Stimulated activated CD4-positive, alpha-beta T cell treated with anti-CD3 and anti-CD28 coated beads, Interleukin-12 subunit alpha, Interleukin-12 subunit beta, amount 100 ng/mL, for 24 hours (primary cell): ENCODE results near the gene APLP2.

Experiments used
- DNase-seq, 2 experiments: peaks; one replicate each; pipeline ENCODE4 v3.0.0-alpha.2; 2020; ENCODE audit warnings: low read depth in 2 of 2

The APLP2 gene

DNA sequence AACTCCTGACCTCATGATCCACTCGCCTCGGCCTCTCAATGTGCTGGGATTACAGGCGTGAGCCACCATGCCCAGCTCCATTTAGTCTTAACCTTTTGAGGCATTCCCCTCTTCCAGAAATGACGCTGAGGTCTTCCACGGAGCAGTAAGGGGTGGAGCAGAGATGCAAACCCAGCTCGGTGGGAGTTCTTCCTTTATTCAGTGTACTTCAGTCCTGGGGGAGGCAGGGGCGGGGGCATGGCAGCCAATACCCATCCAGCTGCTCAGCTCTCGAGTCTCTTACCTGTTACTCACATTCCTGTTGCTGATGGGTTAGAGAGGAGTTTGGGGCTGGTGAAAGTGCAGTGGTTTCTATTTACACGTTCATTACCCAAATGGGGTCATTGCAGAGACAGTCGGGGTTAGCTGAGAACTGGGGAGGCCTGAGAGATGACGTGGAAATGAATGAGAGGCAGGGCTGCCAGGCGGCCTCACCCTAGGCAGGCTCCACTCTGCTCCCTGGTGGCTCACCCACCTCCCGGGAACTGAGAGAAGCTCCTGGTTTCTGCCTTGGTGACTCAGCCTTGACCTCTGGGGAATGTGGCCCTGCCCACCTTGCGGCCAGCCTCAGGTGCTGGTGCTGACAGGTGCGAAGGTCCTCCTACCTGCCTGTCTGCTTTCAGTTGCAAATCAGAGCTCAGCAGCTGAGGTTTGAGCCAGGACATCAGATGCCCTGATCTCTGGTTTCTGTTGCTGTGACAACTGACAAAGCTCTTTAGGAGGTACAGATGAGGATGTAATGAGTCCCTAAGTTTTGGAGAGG is 76.5 kb downstream of the APLP2 start:
- no peak for DNase-seq

GRCh38 chr11:130146796-130147195 is 77.1 kb downstream of the APLP2 start:
- DNase-seq = no peak

DNA sequence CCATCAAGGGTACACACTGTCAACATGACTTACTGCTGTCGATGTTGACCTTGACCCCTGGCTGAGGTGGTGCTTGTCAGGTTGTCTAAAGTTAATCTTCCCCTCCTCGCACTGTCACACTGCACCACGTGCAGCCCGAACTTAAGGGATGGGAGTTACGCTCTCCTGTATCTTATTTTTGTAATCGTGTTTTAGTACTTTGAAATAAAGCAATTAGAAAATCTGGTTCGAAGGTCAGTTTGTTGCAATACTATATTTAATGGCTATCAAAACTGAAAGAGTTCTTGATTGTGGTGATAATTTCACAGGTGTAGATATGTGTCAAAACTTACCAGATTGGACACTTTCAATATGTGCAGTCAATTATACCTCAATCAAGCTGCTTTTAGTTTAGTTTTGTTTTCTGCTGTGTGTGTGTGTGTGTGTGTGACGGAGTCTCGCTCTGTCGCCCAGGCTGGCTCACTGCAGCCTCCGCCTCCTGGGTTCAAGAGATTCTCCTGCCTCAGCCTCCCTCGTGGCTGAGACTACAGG is 79.2 kb downstream of the APLP2 start:
- DNase-seq = no peak

- no peak for DNase-seq
Observed at GRCh38 chr11:130150790-130151189, 81.1 kb downstream of the APLP2 start.

GRCh38 chr11:130151196-130151595 is 81.5 kb downstream of the APLP2 start:
- no peak for DNase-seq

- no peak for DNase-seq
Observed at GRCh38 chr11:130156108-130157022, 86.7 kb downstream of the APLP2 start.

DNA sequence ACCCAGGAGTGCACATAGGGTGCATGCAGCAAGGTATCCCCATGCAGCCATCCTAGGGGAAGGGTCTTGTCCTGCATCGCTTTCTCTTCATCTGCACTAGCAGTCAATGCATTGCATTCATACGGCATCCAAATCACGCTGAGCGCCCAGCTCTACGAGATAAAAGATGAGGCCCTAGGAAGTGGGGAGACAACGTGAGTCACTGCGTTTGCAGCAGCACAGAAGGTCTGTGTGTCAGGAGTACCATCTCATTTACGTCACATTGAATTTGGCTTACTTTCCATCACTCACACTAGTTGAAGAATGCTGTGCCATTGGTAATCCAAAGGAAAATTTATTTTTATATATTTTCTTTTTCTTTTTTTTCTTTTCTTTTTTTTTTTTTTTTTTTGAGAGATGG is 87.4 kb downstream of the APLP2 start:
- no peak for DNase-seq

DNA sequence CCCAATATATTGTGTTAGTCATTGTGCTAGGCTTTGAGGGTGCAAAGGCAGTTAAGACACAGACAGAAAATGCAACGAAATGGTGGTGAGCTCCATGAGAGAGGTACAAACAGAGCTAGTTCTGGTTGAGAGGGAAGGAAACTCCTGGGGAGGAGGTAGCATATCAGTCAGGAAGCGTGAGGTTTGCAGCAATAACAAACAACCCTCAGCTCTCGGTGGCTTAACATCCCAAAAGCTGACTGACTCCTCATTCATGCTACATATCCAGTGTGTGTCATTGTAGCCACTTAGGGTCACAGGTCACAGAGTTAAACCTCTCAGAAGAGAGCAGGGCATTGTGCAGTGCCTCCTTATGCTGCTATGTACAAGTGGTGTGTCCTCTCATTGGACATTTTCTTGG is 88.1 kb downstream of the APLP2 start:
- no peak for DNase-seq

DNA sequence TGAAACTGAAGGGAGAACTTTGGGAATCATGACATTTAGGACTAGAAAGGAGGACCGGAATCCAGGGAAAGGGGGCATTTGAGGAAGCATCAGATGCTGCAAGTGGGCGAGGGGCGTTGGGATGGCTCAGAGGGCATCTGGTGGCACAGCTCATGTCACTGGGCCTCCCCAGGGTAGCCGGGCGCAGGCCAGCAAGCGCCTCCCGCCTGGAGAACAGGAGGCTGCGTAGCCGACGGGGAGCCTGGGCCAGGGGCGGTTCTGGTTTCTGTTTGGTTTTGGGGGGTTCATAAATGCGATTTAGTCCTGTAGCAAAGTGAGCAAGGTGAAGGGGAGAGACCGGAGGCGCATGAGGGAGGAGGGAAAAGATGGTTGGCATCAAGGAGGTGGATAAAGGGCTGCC is 89.4 kb downstream of the APLP2 start:
- DNase-seq = no peak

DNA sequence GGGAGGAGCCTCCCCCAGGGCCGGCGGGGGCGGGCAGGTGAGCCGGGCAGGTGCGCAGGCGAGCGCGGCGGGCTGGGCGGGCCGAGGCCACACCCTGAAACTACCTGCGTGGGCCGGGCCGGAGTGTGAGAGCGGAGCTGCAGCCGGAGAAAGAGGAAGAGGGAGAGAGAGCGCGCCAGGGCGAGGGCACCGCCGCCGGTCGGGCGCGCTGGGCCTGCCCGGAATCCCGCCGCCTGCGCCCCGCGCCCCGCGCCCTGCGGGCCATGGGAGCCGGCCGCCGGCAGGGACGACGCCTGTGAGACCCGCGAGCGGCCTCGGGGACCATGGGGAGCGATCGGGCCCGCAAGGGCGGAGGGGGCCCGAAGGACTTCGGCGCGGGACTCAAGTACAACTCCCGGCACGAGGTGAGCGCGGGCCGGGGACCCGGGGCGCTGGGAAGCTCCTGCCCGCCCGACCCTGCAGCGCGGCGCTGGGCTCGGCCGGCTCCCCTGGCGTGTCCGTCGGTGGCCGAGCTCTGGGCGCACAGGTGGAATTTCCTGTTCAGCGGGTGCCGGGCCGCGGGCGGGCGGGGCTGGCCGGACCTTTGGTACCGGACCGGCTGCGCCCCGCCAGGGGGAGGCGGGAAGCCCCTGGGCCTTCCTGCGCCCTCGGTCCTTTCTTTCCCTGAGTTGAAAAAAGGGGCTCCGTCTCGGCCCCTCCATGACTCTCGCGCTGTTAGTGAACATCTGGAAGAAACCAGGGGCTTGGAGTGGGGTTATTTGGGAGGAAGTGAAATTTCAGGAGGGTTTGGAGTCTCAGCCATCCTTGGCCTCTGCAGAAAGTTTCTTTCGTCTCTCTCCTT is 90.2 kb downstream of the APLP2 start, which contains the start of gene ST14:
Gene ST14 (plus strand): TSS at position 126 of the 841 bp plus-strand sequence. CDS start 198 bp downstream, at position 324.
- DNase-seq = no peak

DNA sequence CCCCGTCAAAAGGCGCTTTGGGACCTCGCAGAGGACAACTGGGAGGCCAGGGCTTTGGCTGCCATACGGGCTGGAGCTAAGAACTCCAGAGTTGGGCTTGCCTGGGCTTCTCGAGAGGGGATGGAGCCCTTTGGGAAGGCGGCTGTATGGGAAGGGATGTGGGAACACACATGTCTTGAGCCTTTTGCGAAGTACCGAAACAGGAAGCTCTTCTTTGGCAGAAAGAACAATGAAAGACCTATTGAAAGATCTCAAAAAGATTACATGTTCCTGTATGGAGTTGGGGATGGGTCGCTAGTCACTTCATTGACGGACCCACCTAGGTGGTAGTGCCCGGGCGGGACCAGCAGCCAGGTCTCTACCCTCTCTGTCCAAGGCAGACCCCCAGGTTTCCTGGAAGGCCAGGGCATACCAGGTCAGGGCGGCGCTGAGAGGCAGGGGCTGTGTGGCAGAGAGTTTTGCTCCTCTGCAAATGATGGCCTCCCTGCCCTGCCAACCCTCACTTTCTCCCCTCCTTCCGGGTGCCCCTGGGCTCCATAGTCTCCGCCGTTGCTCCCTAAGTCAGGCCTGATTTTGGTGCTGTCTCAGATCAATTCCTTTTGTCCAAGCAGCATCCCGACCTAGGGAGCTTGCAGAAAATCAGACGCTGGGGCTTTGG is 90.9 kb downstream of the APLP2 start:
- DNase-seq = no peak

GRCh38 chr11:130161441-130162145 is 91.9 kb downstream of the APLP2 start:
- no peak for DNase-seq

DNA sequence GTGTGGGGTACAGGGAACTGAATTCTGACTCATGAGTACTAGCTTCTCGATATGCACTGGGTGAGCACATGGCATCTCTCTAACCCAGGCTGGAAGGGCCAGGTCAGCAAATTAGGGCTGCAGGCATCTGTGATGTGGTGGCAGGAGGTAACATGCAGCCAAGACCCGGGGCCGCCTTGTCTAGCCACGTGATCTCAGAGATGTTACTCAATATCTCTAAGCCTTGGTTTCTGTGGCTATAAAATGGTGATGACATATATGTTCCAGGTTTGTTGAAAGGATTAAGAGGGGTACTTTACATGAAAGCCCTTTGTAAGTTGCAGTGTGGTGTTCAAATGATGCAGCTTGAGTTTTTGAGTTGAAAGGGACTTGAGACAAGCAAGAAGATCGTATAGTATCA is 93.0 kb downstream of the APLP2 start:
- no peak for DNase-seq

GRCh38 chr11:130163346-130164220 is 93.9 kb downstream of the APLP2 start:
- DNase-seq = no peak

DNA sequence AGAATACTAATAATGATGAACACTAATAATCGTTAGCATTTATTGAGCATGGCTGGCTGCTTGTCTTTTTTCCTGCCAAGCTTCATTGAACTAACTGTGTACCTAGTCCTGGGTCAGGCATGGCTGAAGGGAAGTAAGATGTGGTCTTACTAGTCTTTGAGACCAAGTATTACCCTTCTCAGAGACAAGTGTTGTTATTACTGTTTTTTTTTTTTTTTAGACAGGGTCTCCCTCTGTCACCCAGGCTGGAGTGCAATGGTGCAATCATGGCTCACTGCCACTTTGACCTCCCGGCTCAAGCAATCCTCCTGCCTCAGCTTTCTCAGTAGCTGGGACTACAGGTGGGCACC is 94.5 kb downstream of the APLP2 start:
- DNase-seq = no peak

DNA sequence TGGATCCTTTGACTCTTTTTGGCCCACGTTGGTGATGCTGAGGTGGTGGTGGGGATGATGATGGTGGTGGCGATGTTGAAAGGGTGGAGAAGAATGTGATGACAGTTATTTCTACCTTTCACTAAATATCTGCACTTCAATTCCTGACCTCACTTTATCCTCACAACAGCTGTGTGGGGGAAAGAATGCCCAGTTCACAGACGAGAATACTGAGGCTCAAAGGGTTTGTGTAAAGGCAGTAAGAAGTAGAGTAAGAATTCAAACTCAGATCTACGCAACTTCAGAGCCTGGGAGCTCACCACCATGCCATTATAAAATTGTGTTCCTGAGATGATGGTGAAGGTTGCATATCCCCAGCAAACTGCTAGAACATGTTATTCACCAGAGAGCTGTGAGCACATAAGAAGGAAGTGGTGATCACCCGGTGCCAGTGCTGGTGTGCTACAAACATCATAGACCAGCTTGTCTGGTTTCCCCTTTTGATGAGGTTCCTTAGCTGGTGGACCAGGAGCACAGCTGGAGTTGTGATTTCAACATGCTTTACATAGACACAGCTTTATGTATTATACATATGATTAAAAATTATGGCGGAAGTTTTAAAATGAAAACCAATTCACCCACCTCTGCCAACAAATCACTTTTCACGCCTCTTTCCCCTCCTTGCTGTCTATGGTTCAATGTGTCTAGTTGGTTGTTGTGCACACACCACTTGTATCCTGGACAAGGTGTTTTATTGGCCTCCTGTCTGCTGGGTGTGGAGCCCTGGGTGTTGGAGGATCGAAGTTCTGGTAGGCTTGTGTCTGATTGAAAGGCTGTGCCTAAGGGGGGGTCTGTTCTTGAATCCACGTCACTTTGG is 96.1 kb downstream of the APLP2 start:
- no peak for DNase-seq

DNA sequence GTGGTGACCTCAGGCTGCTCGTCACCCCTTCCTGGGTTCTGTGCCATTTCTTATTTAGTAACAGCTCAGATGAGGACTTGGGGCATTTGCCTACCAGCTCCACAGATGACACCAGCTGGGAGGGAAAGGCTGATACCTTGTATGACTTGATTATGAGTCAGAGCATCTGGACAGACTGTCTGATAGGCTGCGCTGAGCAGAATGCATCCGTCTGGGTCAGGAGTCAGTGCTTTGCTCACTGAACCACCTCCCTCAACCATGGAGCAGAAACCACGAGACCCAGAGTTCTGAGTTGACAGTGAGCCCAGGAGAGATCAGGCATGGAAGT is 96.7 kb downstream of the APLP2 start:
- DNase-seq = no peak

DNA sequence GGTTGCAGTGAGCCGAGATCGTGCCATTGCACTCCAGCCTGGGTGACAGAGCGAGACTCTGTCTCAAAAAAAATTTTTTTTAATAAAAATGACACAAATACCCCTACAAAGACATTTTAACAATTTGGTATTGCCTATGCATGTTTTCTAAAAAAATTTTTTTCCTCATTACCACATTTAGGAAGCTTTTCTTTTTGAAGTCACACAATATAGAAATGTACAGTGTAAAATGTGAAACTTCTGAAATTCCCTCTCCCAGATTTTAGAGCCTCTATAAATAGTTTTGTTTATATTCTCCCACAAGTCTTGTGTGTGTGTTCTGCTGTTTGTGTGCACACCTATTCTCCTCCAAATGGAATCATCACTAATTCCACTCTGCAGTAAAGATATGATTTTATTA is 97.5 kb downstream of the APLP2 start:
- DNase-seq = no peak

GRCh38 chr11:130168105-130168504 is 98.4 kb downstream of the APLP2 start:
- DNase-seq = no peak
